H1 (cell line): ENCODE results near the gene ZNF609. TPM values are rescaled to one million over a fixed set of nuclear protein-coding genes. Genes with fewer than 3 reads are reported as not detected.

Experiments
- CTCF ChIA-PET: fragments of 300-600 bp; sonication (Branson Sonifier 250); formaldehyde crosslinking; loops from one replicate; lab custom pipeline; 2021; ENCODE audit not compliant: partially characterized antibody; lab: Charles Lee
- POLR2A ChIA-PET: fragments of 300-600 bp; sonication (Branson Sonifier 250); formaldehyde crosslinking; loops from one replicate; lab custom pipeline; 2021; ENCODE audit warnings: inconsistent platforms; ENCODE audit not compliant: partially characterized antibody; lab: Charles Lee
- DNase-seq, 2 experiments: peaks; one replicate each; pipeline versions ENCODE4 v3.0.0 to v3.0.0-alpha.2; 2010 to 2022; ENCODE audit warnings: low spot score in 2 of 2, low read depth in 1 of 2, mixed read lengths in 1 of 2
- FAIRE-seq: peaks from 2 replicates; lab custom pipeline; 2011; peaks lifted over from hg19 to GRCh38; lab: Jason Lieb, UNC
- H2AFZ ChIP-seq: 2 replicates; pipeline ENCODE4 v1.8.1; 2012; ENCODE audit warnings: low read length, inconsistent platforms
- H2AK5ac ChIP-seq: 2 replicates; pipeline ENCODE4 v1.6.1; 2013; ENCODE audit warnings: low read depth, low read length
- H2BK120ac ChIP-seq: replicated peaks from 2 replicates; pipeline ENCODE3; 2013; ENCODE audit warnings: low read depth, low read length, inconsistent platforms
- H2BK12ac ChIP-seq: 2 replicates; pipeline ENCODE4 v1.6.1; 2013; ENCODE audit warnings: low read depth, low read length
- H2BK15ac ChIP-seq: 2 replicates; pipeline ENCODE4 v1.6.1; 2013; ENCODE audit warnings: low read length
- H2BK20ac ChIP-seq: 2 replicates; pipeline ENCODE4 v1.6.1; 2013; ENCODE audit warnings: low read length
- H2BK5ac ChIP-seq: 2 replicates; pipeline ENCODE4 v1.6.1; 2013; ENCODE audit warnings: low read depth, low read length
- H3K14ac ChIP-seq: 2 replicates; pipeline ENCODE4 v1.6.1; 2013; ENCODE audit warnings: inconsistent platforms; ENCODE audit not compliant: insufficient read length
- H3K18ac ChIP-seq: 2 replicates; pipeline ENCODE4 v1.6.1; 2013; ENCODE audit warnings: low read length; ENCODE audit errors: extremely low read depth
- H3K23ac ChIP-seq: 2 replicates; pipeline ENCODE4 v1.6.1; 2013; ENCODE audit warnings: inconsistent platforms; ENCODE audit not compliant: insufficient read length
- H3K23me2 ChIP-seq: 2 replicates; pipeline ENCODE4 v1.6.1; 2013; ENCODE audit warnings: low read depth, low read length
- H3K27ac ChIP-seq: 2 replicates; pipeline ENCODE4 v1.6.1; 2011; ENCODE audit warnings: low read depth, low read length, inconsistent platforms
- H3K27me3 ChIP-seq, 4 experiments: replicated peaks in 1 of 4; 1 replicate in 1 of 4; 2 replicates in 3 of 4; pipeline versions ENCODE4 v1.6.1 to v1.8.1; 2011 to 2013; ENCODE audit warnings: low read length in 3 of 4, mild to moderate bottlenecking in 3 of 4, inconsistent platforms in 2 of 4, mixed read lengths in 2 of 4, moderate library complexity in 1 of 4; ENCODE audit not compliant: control insufficient read depth in 3 of 4, insufficient read depth in 3 of 4; ENCODE audit errors: extremely low read depth in 1 of 4
- H3K36me3 ChIP-seq, 4 experiments: 2 replicates each; pipeline versions ENCODE4 v1.6.1 to v1.8.1; 2011 to 2013; ENCODE audit warnings: mild to moderate bottlenecking in 4 of 4, low read length in 3 of 4, moderate library complexity in 2 of 4, control low read depth in 1 of 4, inconsistent platforms in 1 of 4; ENCODE audit not compliant: insufficient read depth in 4 of 4, control insufficient read depth in 2 of 4
- H3K4ac ChIP-seq: replicated peaks from 2 replicates; pipeline ENCODE3; 2013; ENCODE audit warnings: low read length, low read depth, mixed read lengths, inconsistent platforms; ENCODE audit not compliant: insufficient read length
- H3K4me1 ChIP-seq, 4 experiments: replicated peaks in 1 of 4; 1 replicate in 1 of 4; 2 replicates in 3 of 4; pipeline versions ENCODE4 v1.6.1 to v1.8.1; 2011 to 2013; ENCODE audit warnings: low read length in 3 of 4, inconsistent platforms in 2 of 4, mixed read lengths in 1 of 4; ENCODE audit not compliant: insufficient read depth in 4 of 4, control insufficient read depth in 3 of 4
- H3K4me2 ChIP-seq, 2 experiments: 2 replicates each; pipeline versions ENCODE4 v1.6.1 to v1.8.1; 2011 to 2013; ENCODE audit warnings: low read depth in 2 of 2, low read length in 2 of 2, control low read depth in 1 of 2, inconsistent platforms in 1 of 2, mild to moderate bottlenecking in 1 of 2; ENCODE audit not compliant: insufficient read depth in 1 of 2
- H3K4me3 ChIP-seq, 4 experiments: fragments of 200-600, 300-600 bp in 1 of 4; sonication (generic), shearing (Covaris generic), sonication (Bioruptor Twin) in 1 of 4; 2 replicates each; pipeline versions ENCODE4 v1.5.1 to v1.8.1; 2011 to 2016; ENCODE audit warnings: low read length in 4 of 4, low read depth in 3 of 4, control low read depth in 2 of 4, inconsistent platforms in 2 of 4, mild to moderate bottlenecking in 2 of 4, mixed read lengths in 1 of 4, moderate library complexity in 1 of 4; ENCODE audit not compliant: insufficient read depth in 2 of 4; ENCODE audit errors: extremely low read depth in 1 of 4
- H3K56ac ChIP-seq: replicated peaks from 2 replicates; pipeline ENCODE3; 2013; ENCODE audit warnings: low read depth, mild to moderate bottlenecking, mixed read lengths, low read length, inconsistent platforms; ENCODE audit not compliant: insufficient read length
- H3K79me1 ChIP-seq: 2 replicates; pipeline ENCODE4 v1.6.1; 2013; ENCODE audit warnings: low read depth, low read length, control low read depth
- H3K79me2 ChIP-seq, 2 experiments: 2 replicates each; pipeline versions ENCODE4 v1.6.1 to v1.8.1; 2012 to 2013; ENCODE audit warnings: low read length in 2 of 2, mild to moderate bottlenecking in 2 of 2, inconsistent platforms in 1 of 2; ENCODE audit not compliant: insufficient read depth in 2 of 2, control insufficient read depth in 1 of 2
- H3K9ac ChIP-seq, 4 experiments: replicated peaks in 1 of 4; 1 replicate in 1 of 4; 2 replicates in 3 of 4; pipeline versions ENCODE4 v1.6.1 to v1.8.1; 2011 to 2013; ENCODE audit warnings: low read depth in 3 of 4, low read length in 3 of 4, control low read depth in 2 of 4, mild to moderate bottlenecking in 2 of 4, moderate library complexity in 2 of 4, inconsistent platforms in 1 of 4; ENCODE audit errors: extremely low read depth in 1 of 4
- H3K9me3 ChIP-seq, 2 experiments: 2 replicates each; pipeline versions ENCODE4 v1.6.1 to v1.8.1; 2012 to 2013; ENCODE audit warnings: mild to moderate bottlenecking in 2 of 2, moderate library complexity in 2 of 2, control low read depth in 1 of 2, inconsistent platforms in 1 of 2, low read depth in 1 of 2, low read length in 1 of 2, mixed read lengths in 1 of 2; ENCODE audit not compliant: insufficient read depth in 2 of 2
- H4K20me1 ChIP-seq, 2 experiments: replicated peaks in 1 of 2; 2 replicates each; pipeline versions ENCODE3 to v1.8.1; 2011 to 2013; ENCODE audit warnings: inconsistent platforms in 2 of 2, low read length in 2 of 2, mild to moderate bottlenecking in 1 of 2; ENCODE audit not compliant: insufficient read depth in 2 of 2, control insufficient read depth in 1 of 2
- H4K5ac ChIP-seq: 2 replicates; pipeline ENCODE4 v1.6.1; 2013; ENCODE audit warnings: low read length, low read depth, mixed read lengths, inconsistent platforms; ENCODE audit not compliant: insufficient read length
- H4K8ac ChIP-seq: 2 replicates; pipeline ENCODE4 v1.8.0; 2013; ENCODE audit warnings: mild to moderate bottlenecking, moderate library complexity, low read length, inconsistent platforms; ENCODE audit not compliant: insufficient read depth; ENCODE audit errors: extremely low read depth
- H4K91ac ChIP-seq: replicated peaks from 2 replicates; pipeline ENCODE3; 2013; ENCODE audit warnings: low read length, mixed read lengths, inconsistent platforms; ENCODE audit not compliant: insufficient read length
- BCL11A ChIP-seq, 2 experiments: IDR thresholded peaks; one replicate each; pipeline ENCODE4 v1.6.1; 2011; ENCODE audit warnings: low read depth in 2 of 2, low read length in 2 of 2, mild to moderate bottlenecking in 2 of 2
- CBX8 ChIP-seq: fragments of 300-800, 300-1000 bp; sonication (generic); IDR thresholded peaks from 2 replicates; pipeline ENCODE4 v1.7.1; 2016; ENCODE audit warnings: low read depth, low read length, borderline replicate concordance
- HDAC2 ChIP-seq, 2 experiments: fragments of 300-600 bp in 1 of 2; sonication (generic) in 1 of 2; IDR thresholded peaks; 2 replicates each; pipeline ENCODE4 v1.6.1; 2011 to 2012; ENCODE audit warnings: low read depth in 2 of 2, low read length in 2 of 2, mild to moderate bottlenecking in 2 of 2, moderate library complexity in 2 of 2, borderline replicate concordance in 1 of 2, inconsistent platforms in 1 of 2
- KDM5A ChIP-seq: fragments of 200-600 bp; IDR thresholded peaks from 2 replicates; pipeline ENCODE4 v1.7.1; 2012; ENCODE audit warnings: mild to moderate bottlenecking, low read length, inconsistent platforms, mixed read lengths
- POLR2AphosphoS5 ChIP-seq: IDR thresholded peaks from 2 replicates; pipeline ENCODE4 v1.6.1; 2011; ENCODE audit warnings: low read depth, low read length
- POU5F1 ChIP-seq: IDR thresholded peaks from 2 replicates; pipeline ENCODE4 v1.6.1; 2011; ENCODE audit warnings: low read depth, mild to moderate bottlenecking, low read length, moderate library complexity
- RBBP5 ChIP-seq: IDR thresholded peaks from 2 replicates; pipeline ENCODE4 v1.7.1; 2012; ENCODE audit warnings: low read depth, mild to moderate bottlenecking, inconsistent platforms, low read length, moderate library complexity, borderline replicate concordance
- SIN3A ChIP-seq, 2 experiments: IDR thresholded peaks in 1 of 2; conservative IDR thresholded peaks in 1 of 2; 2 replicates each; pipeline ENCODE4 v1.6.1; 2011 to 2012; ENCODE audit warnings: low read length in 2 of 2, improper control_type of control experiment in 1 of 2, low read depth in 1 of 2, mild to moderate bottlenecking in 1 of 2
- SIX5 ChIP-seq: IDR thresholded peaks from 2 replicates; pipeline ENCODE4 v1.6.1; 2011; ENCODE audit warnings: mild to moderate bottlenecking, low read depth, low read length
- TAF1 ChIP-seq: IDR thresholded peaks from 2 replicates; pipeline ENCODE4 v1.6.1; 2011; ENCODE audit warnings: mild to moderate bottlenecking, low read depth, low read length
- WGBS, 2 experiments: shearing (Covaris generic) in 1 of 2; methylation state at CpG; one replicate each; pipeline versions ENCODE4 v1.1.6 to v1.1.7; 2013 to 2015; ENCODE audit warnings: low lambda C conversion rate in 2 of 2, mixed read lengths in 2 of 2, inconsistent platforms in 1 of 2, low coverage in 1 of 2, missing lambda C conversion rate in 1 of 2; ENCODE audit not compliant: insufficient replicate concordance in 2 of 2, insufficient coverage in 1 of 2, insufficient read length in 1 of 2; ENCODE audit errors: extremely low coverage in 1 of 2, missing lambda C conversion rate in 1 of 2; 5-methylcytosine and 5-hydroxymethylcytosine counted together
- polyA plus RNA-seq, 7 experiments: library from polyadenylated mRNA; depleted of rRNA in 3 of 7; stranded (reverse) in 5 of 7; unstranded in 2 of 7; fragments of >200 nt in 5 of 7; fragments of 200-250 nt in 2 of 7; gene quantifications; 1 replicate in 5 of 7; 2 replicates in 1 of 7; 4 replicates in 1 of 7; pipeline versions ENCODE4 v1.2.1 to v1.2.3, GENCODE V29; 2011 to 2013; ENCODE audit warnings: missing spikeins in 2 of 7, mixed read lengths in 2 of 7
- total RNA-seq: library from RNA; stranded (reverse); fragmentation: NEBNext Ultra II Directional; extraction: Animal tissue kit (Norgen Biotek cat#: 25700); gene quantifications from 2 replicates; pipeline ENCODE4 v1.2.1, GENCODE V29; 2021

The ZNF609 gene
- total and polyA plus RNA-seq, 2 of the 8 experiments (the other 6 are each of a cell fraction or from before 2014, with no cell fraction given), result 15.5 to 47.8 TPM

DNA sequence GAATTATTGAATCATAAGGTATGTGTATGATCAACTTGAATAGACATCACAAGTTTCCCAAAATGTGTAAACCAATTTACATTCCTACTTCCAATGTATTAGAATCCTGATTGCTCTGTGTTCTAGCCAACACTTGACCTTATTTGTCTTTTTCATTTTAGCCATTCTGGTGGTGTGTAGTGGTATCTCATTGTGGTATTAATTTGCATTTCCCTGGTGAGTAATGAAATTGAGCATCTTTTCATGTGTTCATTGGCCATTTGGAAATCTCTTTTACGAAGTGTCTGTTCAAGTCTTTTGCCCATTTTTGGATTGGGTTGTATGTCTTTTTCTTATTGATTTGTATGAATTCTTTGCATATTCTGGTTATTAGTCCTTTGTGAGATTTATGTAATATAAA, 177.0 kb downstream of the ZNF609 start:
- H4K5ac ChIP-seq, result no peak overlapping the region
- 96% methylated on average over 1 of the region's 1 CpG; no CpG with 5 or more reads in 1 of the 2 experiments for WGBS, 2 experiments
- peaks cover 0 to 65% of the 10 kb centered on the region in 2 experiments; a peak in 3 of 4 replicates for H3K79me2 ChIP-seq
- no peak overlapping the region for H2BK12ac ChIP-seq
- no peak overlapping the region for H3K4me2 ChIP-seq
- H3K9ac ChIP-seq, result no peak overlapping the region
- peaks cover 0 to 3% of the 10 kb centered on the region in 2 experiments; a peak in 2 of 4 replicates for H3K9me3 ChIP-seq
- TF ChIP-seq BCL11A (IDR thresholded peaks at IDR 0.05; ENCODE audit: low read depth in 2 of 2, low read length in 2 of 2) (no peak), POLR2AphosphoS5 (no peak), CBX8 (no peak), RBBP5 (no peak), TAF1 (no peak), SIX5 (no peak), KDM5A (no peak), POU5F1 (no peak), SIN3A (conservative IDR thresholded peaks at IDR 0.05 in 1 of 2, IDR thresholded peaks at IDR 0.05 in 1 of 2; ENCODE audit: low read depth in 1 of 2, low read length in 2 of 2) (no peak), HDAC2 (IDR thresholded peaks at IDR 0.05; ENCODE audit: borderline replicate concordance in 1 of 2, low read depth in 2 of 2, low read length in 2 of 2) (no peak)
- no peak overlapping the region for H2BK15ac ChIP-seq
- H3K4me3 ChIP-seq, result no peak overlapping the region
- DNase-seq (no peak), FAIRE-seq (no peak)
- H3K79me1 ChIP-seq, result peaks cover 2% of the 10 kb centered on the region; the same call in 1 of the 2 replicates
- H3K36me3 ChIP-seq, result no peaks in the 10 kb centered on the region; a peak in 1 of 8 replicates
- no peak overlapping the region for H2BK5ac ChIP-seq
- no peak overlapping the region for H4K8ac ChIP-seq
- H2AFZ ChIP-seq, result no peak overlapping the region
- CTCF ChIA-PET, result interaction anchor here (1.4 kb wide), 1 partner anchor 71 kb away, joined by 4 read pairs; no protein-coding TSS in a partner anchor
- H3K27ac ChIP-seq, result no peak overlapping the region
- POLR2A ChIA-PET, result interaction anchor here (1.4 to 4.1 kb wide), 3 partner anchors 10 to 18 kb away, joined by 3 to 25 read pairs (median 5); no protein-coding TSS in a partner anchor
- no peak overlapping the region for H2AK5ac ChIP-seq
- H3K56ac ChIP-seq, result no peak overlapping the region
- no peaks in the 10 kb centered on the region for H3K27me3 ChIP-seq
- H4K20me1 ChIP-seq, result peaks cover 0 to 3% of the 10 kb centered on the region in 2 experiments
- no peak overlapping the region for H3K18ac ChIP-seq
- H3K23me2 ChIP-seq, result no peaks in the 10 kb centered on the region
- H4K91ac ChIP-seq, result no peak overlapping the region
- no peak overlapping the region for H3K14ac ChIP-seq
- no peak overlapping the region for H2BK120ac ChIP-seq
- no peak overlapping the region for H3K23ac ChIP-seq
- no peak overlapping the region for H3K4ac ChIP-seq
- no peak overlapping the region for H2BK20ac ChIP-seq
- H3K4me1 ChIP-seq, result peaks cover 9 to 21% (median 18%) of the 10 kb centered on the region in 4 experiments; a peak in 6 of 7 replicates
